ENCODE data around the gene COL4A2.

The COL4A2 gene

GRCh38 chr13:110546378-110546777 is 239.3 kb downstream of the COL4A2 start:
- H3K36me3 ChIP-seq (ENCODE audit: control insufficient read depth in 1 of 2, insufficient read depth in 2 of 2, low read length in 2 of 2), result no peaks in the 10 kb centered on the region
- no peak overlapping the region for H3K4me3 ChIP-seq (ENCODE audit: low read depth in 1 of 2, low read length in 2 of 2)
- no peaks in the 10 kb centered on the region for H3K27me3 ChIP-seq (ENCODE audit: low read depth, low read length)
- H3K27ac ChIP-seq (ENCODE audit: low read length), result no peak overlapping the region
- H3K4me1 ChIP-seq (ENCODE audit: control insufficient read depth in 1 of 2, insufficient read depth in 2 of 2, low read length in 2 of 2), result peaks cover 14 to 16% of the 10 kb centered on the region in 2 donors
- no peaks in the 10 kb centered on the region for H3K9me3 ChIP-seq (ENCODE audit: control insufficient read depth in 1 of 2, low read length in 2 of 2)

DNA sequence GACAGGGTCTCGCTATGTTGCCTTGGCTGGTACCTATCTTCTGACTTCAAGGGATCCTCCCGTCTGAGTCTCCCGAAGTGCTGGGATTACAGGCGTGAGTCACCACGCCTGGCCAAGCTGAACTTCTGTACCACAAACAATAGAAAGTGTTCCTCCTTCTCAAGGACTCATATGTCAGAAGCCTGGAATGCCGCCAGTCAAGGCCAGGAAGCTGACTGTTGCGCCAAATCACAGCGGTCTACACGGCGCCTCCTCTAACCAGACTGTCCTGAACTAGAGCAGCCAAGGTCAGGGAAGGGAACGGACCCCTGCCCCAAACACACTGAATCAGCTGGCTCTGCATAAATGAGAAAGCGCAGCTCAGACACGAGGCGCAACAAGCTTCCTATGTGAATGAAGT is 239.8 kb downstream of the COL4A2 start:
- Histone ChIP-seq H3K4me1 (ENCODE audit: control insufficient read depth in 1 of 2, insufficient read depth in 2 of 2, low read length in 2 of 2) (peaks cover 12 to 13% of the 10 kb centered on the region in 2 donors), H3K27ac (ENCODE audit: low read length) (no peak overlapping the region), H3K27me3 (ENCODE audit: low read depth, low read length) (no peaks in the 10 kb centered on the region), H3K9me3 (ENCODE audit: control insufficient read depth in 1 of 2, low read length in 2 of 2) (no peaks in the 10 kb centered on the region), H3K4me3 (ENCODE audit: low read depth in 1 of 2, low read length in 2 of 2) (no peak overlapping the region), H3K36me3 (ENCODE audit: control insufficient read depth in 1 of 2, insufficient read depth in 2 of 2, low read length in 2 of 2) (no peaks in the 10 kb centered on the region)

GRCh38 chr13:110548891-110549794 is 242.1 kb downstream of the COL4A2 start:
- Histone ChIP-seq H3K9me3 (ENCODE audit: control insufficient read depth in 1 of 2, low read length in 2 of 2) (no peaks in the 10 kb centered on the region), H3K4me3 (ENCODE audit: low read depth in 1 of 2, low read length in 2 of 2) (no peak overlapping the region), H3K4me1 (ENCODE audit: control insufficient read depth in 1 of 2, insufficient read depth in 2 of 2, low read length in 2 of 2) (peaks cover 3 to 10% of the 10 kb centered on the region in 2 donors), H3K36me3 (ENCODE audit: control insufficient read depth in 1 of 2, insufficient read depth in 2 of 2, low read length in 2 of 2) (no peaks in the 10 kb centered on the region), H3K27me3 (ENCODE audit: low read depth, low read length) (no peaks in the 10 kb centered on the region), H3K27ac (ENCODE audit: low read length) (no peak overlapping the region)

DNA sequence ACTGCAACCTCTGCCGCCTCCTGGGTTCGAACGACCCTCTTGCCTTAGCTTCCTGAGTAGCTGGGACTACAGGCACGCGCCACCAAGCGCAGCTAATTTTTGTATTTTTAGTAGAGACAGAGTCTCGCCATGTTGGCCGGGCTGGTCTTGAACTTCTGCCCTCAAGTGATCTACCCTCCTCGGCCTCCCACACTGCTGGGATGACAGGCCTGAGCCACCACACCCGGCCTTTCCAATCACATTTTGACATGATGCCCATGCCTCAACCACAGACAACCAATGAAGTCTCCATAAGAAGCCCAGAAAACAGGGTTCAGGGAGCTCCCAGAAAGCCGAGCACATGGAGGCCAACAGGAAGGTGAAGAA is 242.7 kb downstream of the COL4A2 start:
- Histone ChIP-seq H3K27ac (ENCODE audit: low read length) (no peak overlapping the region), H3K9me3 (ENCODE audit: control insufficient read depth in 1 of 2, low read length in 2 of 2) (no peaks in the 10 kb centered on the region)

GRCh38 chr13:110551284-110551683 is 244.2 kb downstream of the COL4A2 start:
- no peak overlapping the region for H3K27ac ChIP-seq (ENCODE audit: low read length)
- peaks cover 3 to 10% of the 10 kb centered on the region in 2 donors for H3K4me1 ChIP-seq (ENCODE audit: control insufficient read depth in 1 of 2, insufficient read depth in 2 of 2, low read length in 2 of 2)
- peaks cover 0 to 3% of the 10 kb centered on the region in 2 donors for H3K36me3 ChIP-seq (ENCODE audit: control insufficient read depth in 1 of 2, insufficient read depth in 2 of 2, low read length in 2 of 2)
- no peaks in the 10 kb centered on the region for H3K27me3 ChIP-seq (ENCODE audit: low read depth, low read length)
- no peak overlapping the region for H3K4me3 ChIP-seq (ENCODE audit: low read depth in 1 of 2, low read length in 2 of 2)
- H3K9me3 ChIP-seq (ENCODE audit: control insufficient read depth in 1 of 2, low read length in 2 of 2), result no peaks in the 10 kb centered on the region

More for the DNA sequence above, 242.7 kb downstream of the COL4A2 start:
- Histone ChIP-seq H3K36me3 (ENCODE audit: control insufficient read depth in 1 of 2, insufficient read depth in 2 of 2, low read length in 2 of 2) (no peaks in the 10 kb centered on the region), H3K4me1 (ENCODE audit: control insufficient read depth in 1 of 2, insufficient read depth in 2 of 2, low read length in 2 of 2) (peaks cover 3 to 10% of the 10 kb centered on the region in 2 donors), H3K4me3 (ENCODE audit: low read depth in 1 of 2, low read length in 2 of 2) (no peak overlapping the region), H3K27me3 (ENCODE audit: low read depth, low read length) (no peaks in the 10 kb centered on the region)

DNA sequence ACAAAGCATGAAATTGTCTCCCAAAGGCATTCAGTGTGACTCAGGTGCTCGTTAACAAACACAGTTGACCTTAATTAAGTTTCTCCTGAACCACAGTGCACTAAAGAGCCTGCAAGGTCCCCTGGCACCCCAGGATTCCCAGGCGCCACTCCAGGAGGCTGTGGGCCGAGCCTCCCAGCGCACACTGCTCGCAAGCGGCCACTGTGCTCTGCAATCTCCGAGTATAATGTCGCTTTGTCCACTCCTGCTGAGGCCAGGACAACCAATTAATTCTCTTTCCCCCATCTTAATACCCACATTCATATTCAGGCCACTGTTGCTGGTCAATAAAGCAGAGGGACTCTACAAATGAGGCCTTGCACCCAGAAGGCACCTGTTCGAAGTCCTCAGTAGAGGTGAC is 245.7 kb downstream of the COL4A2 start:
- Histone ChIP-seq H3K4me1 (ENCODE audit: control insufficient read depth in 1 of 2, insufficient read depth in 2 of 2, low read length in 2 of 2) (peaks cover 3 to 5% of the 10 kb centered on the region in 2 donors), H3K27ac (ENCODE audit: low read length) (no peak overlapping the region), H3K9me3 (ENCODE audit: control insufficient read depth in 1 of 2, low read length in 2 of 2) (no peaks in the 10 kb centered on the region), H3K36me3 (ENCODE audit: control insufficient read depth in 1 of 2, insufficient read depth in 2 of 2, low read length in 2 of 2) (peaks cover 3 to 8% of the 10 kb centered on the region in 2 donors), H3K4me3 (ENCODE audit: low read depth in 1 of 2, low read length in 2 of 2) (no peak overlapping the region), H3K27me3 (ENCODE audit: low read depth, low read length) (no peaks in the 10 kb centered on the region)

DNA sequence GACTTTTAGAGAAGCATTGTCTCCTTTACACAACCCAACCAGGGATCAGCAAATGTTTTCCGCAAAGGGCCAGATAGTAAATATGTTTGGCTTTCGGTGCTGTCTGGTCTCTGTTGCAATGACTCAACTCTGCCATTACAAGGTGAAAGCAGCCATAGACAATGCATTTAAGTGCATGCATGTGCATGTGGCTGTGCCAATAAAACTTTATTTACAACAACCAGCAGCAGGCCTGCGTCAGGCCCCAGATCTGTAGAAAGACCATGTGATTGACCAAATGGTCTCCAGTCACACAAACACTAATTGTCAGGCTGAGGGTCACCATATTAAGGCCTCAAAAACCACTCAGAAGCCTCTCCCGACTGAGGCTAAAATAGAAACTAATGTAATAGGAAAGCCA is 246.3 kb downstream of the COL4A2 start:
- H3K36me3 ChIP-seq (ENCODE audit: control insufficient read depth in 1 of 2, insufficient read depth in 2 of 2, low read length in 2 of 2), result peaks cover 3 to 8% of the 10 kb centered on the region in 2 donors
- H3K27me3 ChIP-seq (ENCODE audit: low read depth, low read length), result no peaks in the 10 kb centered on the region
- H3K9me3 ChIP-seq (ENCODE audit: control insufficient read depth in 1 of 2, low read length in 2 of 2), result no peaks in the 10 kb centered on the region
- H3K27ac ChIP-seq (ENCODE audit: low read length), result no peak overlapping the region
- peaks cover 3 to 5% of the 10 kb centered on the region in 2 donors for H3K4me1 ChIP-seq (ENCODE audit: control insufficient read depth in 1 of 2, insufficient read depth in 2 of 2, low read length in 2 of 2)
- H3K4me3 ChIP-seq (ENCODE audit: low read depth in 1 of 2, low read length in 2 of 2), result no peak overlapping the region

DNA sequence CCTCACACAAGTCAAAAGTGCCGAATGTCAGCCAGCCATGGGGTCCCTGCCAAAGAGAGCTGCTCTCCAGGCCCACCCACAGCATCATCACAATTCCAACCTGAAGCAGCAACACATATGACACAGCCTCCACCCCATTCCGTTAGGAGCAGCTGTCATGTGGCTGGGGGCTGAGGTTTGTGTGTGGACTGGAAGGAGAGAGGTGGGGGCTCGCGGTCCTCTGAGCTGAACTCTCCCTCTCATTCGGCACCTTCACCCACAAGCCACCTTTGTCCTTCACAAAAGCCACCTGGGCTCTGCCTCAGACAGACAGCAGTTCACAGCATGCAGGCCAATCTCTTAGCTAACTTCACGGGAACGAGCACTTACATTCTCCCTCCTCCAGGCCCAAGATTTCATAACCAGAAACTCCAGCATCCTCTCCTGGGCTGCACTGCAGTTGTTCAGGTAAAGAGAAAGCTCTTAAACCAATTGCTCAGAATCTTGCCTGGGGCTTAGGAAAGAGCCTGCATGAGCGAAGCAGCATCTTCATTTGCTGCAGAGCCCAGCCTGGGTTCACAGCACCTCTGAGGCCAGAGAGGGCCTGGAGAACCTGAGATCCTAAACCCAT is 247.2 kb downstream of the COL4A2 start:
- H3K4me1 ChIP-seq (ENCODE audit: control insufficient read depth in 1 of 2, insufficient read depth in 2 of 2, low read length in 2 of 2), result peaks cover 3 to 5% of the 10 kb centered on the region in 2 donors
- H3K27me3 ChIP-seq (ENCODE audit: low read depth, low read length), result no peaks in the 10 kb centered on the region
- no peaks in the 10 kb centered on the region for H3K9me3 ChIP-seq (ENCODE audit: control insufficient read depth in 1 of 2, low read length in 2 of 2)
- peaks cover 3 to 8% of the 10 kb centered on the region in 2 donors for H3K36me3 ChIP-seq (ENCODE audit: control insufficient read depth in 1 of 2, insufficient read depth in 2 of 2, low read length in 2 of 2)
- H3K27ac ChIP-seq (ENCODE audit: low read length), result no peak overlapping the region
- no peak overlapping the region for H3K4me3 ChIP-seq (ENCODE audit: low read depth in 1 of 2, low read length in 2 of 2)

DNA sequence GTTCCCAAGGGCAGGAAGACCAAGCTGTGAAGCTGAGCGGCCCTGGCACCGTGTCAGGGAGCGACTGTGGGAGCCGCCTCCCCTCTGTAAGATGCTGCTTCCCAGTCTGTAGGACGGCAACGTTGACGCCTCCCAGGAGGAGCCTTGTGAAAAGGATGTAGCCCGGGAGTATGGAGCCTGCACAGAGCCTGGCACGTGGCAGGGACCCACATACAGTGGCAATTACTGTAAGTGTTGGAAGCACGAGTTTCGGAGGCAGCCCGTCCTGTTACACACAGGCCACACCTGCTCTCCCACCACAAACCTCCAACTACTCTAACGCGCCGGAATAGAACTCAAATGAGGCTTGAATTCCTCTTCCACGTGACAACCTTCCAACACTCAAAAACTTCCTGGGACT is 247.9 kb downstream of the COL4A2 start:
- no peaks in the 10 kb centered on the region for H3K9me3 ChIP-seq (ENCODE audit: control insufficient read depth in 1 of 2, low read length in 2 of 2)
- H3K27ac ChIP-seq (ENCODE audit: low read length), result no peak overlapping the region
- H3K4me3 ChIP-seq (ENCODE audit: low read depth in 1 of 2, low read length in 2 of 2), result no peak overlapping the region
- H3K36me3 ChIP-seq (ENCODE audit: control insufficient read depth in 1 of 2, insufficient read depth in 2 of 2, low read length in 2 of 2), result peaks cover 3 to 8% of the 10 kb centered on the region in 2 donors
- no peaks in the 10 kb centered on the region for H3K27me3 ChIP-seq (ENCODE audit: low read depth, low read length)
- H3K4me1 ChIP-seq (ENCODE audit: control insufficient read depth in 1 of 2, insufficient read depth in 2 of 2, low read length in 2 of 2), result peaks cover 5% of the 10 kb centered on the region in 2 donors

GRCh38 chr13:110555601-110556223 is 248.6 kb downstream of the COL4A2 start:
- Histone ChIP-seq H3K27ac (ENCODE audit: low read length) (peak overlapping the region; percentile 23), H3K4me1 (ENCODE audit: control insufficient read depth in 1 of 2, insufficient read depth in 2 of 2, low read length in 2 of 2) (peaks cover 5 to 9% of the 10 kb centered on the region in 2 donors), H3K9me3 (ENCODE audit: control insufficient read depth in 1 of 2, low read length in 2 of 2) (no peaks in the 10 kb centered on the region), H3K27me3 (ENCODE audit: low read depth, low read length) (no peaks in the 10 kb centered on the region), H3K4me3 (ENCODE audit: low read depth in 1 of 2, low read length in 2 of 2) (no peak overlapping the region), H3K36me3 (ENCODE audit: control insufficient read depth in 1 of 2, insufficient read depth in 2 of 2, low read length in 2 of 2) (peaks cover 3 to 8% of the 10 kb centered on the region in 2 donors)

GRCh38 chr13:110556224-110556606 is 249.1 kb downstream of the COL4A2 start:
- Histone ChIP-seq H3K4me1 (ENCODE audit: control insufficient read depth in 1 of 2, insufficient read depth in 2 of 2, low read length in 2 of 2) (peaks cover 4 to 7% of the 10 kb centered on the region in 2 donors), H3K4me3 (ENCODE audit: low read depth in 1 of 2, low read length in 2 of 2) (no peak overlapping the region), H3K9me3 (ENCODE audit: control insufficient read depth in 1 of 2, low read length in 2 of 2) (no peaks in the 10 kb centered on the region), H3K36me3 (ENCODE audit: control insufficient read depth in 1 of 2, insufficient read depth in 2 of 2, low read length in 2 of 2) (peaks cover 3 to 8% of the 10 kb centered on the region in 2 donors), H3K27ac (ENCODE audit: low read length) (peak overlapping the region; percentile 23), H3K27me3 (ENCODE audit: low read depth, low read length) (no peaks in the 10 kb centered on the region)
